SH-SY5Y (cell line): ENCODE data around the gene EARS2.

Experiments used
- GATA2 ChIP-seq: IDR thresholded peaks from 2 replicates; pipeline ENCODE4 v1.6.1; 2011; ENCODE audit warnings: mild to moderate bottlenecking, low read depth, low read length
- GATA3 ChIP-seq: IDR thresholded peaks from 2 replicates; pipeline ENCODE4 v1.6.1; 2011; ENCODE audit warnings: low read depth, mild to moderate bottlenecking, low read length, moderate library complexity

Gene EARS2

GRCh38 chr16:23521037-23521743 lies 36.0 kb downstream of the EARS2 start:
- no peak for TF ChIP-seq GATA3
- no peak for TF ChIP-seq GATA2

GRCh38 chr16:23520500-23520899 lies 36.6 kb downstream of the EARS2 start:
- TF ChIP-seq GATA2 (no peak), GATA3 (no peak)

- TF ChIP-seq GATA3 (no peak), GATA2 (no peak)
These were observed 37.9 kb downstream of the EARS2 start for GRCh38 chr16:23519282-23519681.

- no peak for TF ChIP-seq GATA2
- TF ChIP-seq GATA3: no peak
These were observed 38.7 kb downstream of the EARS2 start for GRCh38 chr16:23518435-23518891.

- TF ChIP-seq GATA3: no peak
- no peak for TF ChIP-seq GATA2
These were observed 40.6 kb downstream of the EARS2 start for GRCh38 chr16:23516366-23517137.

- no peak for TF ChIP-seq GATA3
- TF ChIP-seq GATA2: no peak
These were observed 41.3 kb downstream of the EARS2 start for GRCh38 chr16:23515881-23516280.

GRCh38 chr16:23514381-23515152 lies 42.6 kb downstream of the EARS2 start:
- TF ChIP-seq GATA3 (no peak), GATA2 (no peak)

GRCh38 chr16:23512168-23512695 lies 44.9 kb downstream of the EARS2 start:
- no peak for TF ChIP-seq GATA3
- TF ChIP-seq GATA2: no peak

- TF ChIP-seq GATA2: no peak
These were observed 45.4 kb downstream of the EARS2 start for GRCh38 chr16:23511731-23512130.

GRCh38 chr16:23510164-23510914 lies 46.8 kb downstream of the EARS2 start, which contains the start of gene GGA2:
Gene GGA2, minus strand, starts transcription at chr16:23510494. Its CDS starts 83 bp downstream, at chr16:23510411.
- TF ChIP-seq GATA2 (no peak), GATA3 (no peak)

GRCh38 chr16:23509782-23510163 lies 47.4 kb downstream of the EARS2 start:
- TF ChIP-seq GATA2 (no peak; the same call in 1 of the 2 replicates), GATA3 (no peak)

- TF ChIP-seq GATA2 (no peak), GATA3 (no peak)
These were observed 47.8 kb downstream of the EARS2 start for GRCh38 chr16:23509441-23509754.

- TF ChIP-seq GATA3 (no peak), GATA2 (no peak)
These were observed 48.3 kb downstream of the EARS2 start for GRCh38 chr16:23508589-23509440.
